GM04503 (cell line): ENCODE measurements around the gene OBI1.
A peak's percentile ranks its signal among the peaks of the same experiment; 100 is the strongest.

Experiments
- DNase-seq: peaks from one replicate; pipeline ENCODE4 v3.0.0-alpha.2; 2012; ENCODE audit warnings: low read depth

Gene OBI1

GRCh38 chr13:78658630-78659449 lies at the start of gene OBI1:
Gene OBI1 (minus strand): TSS chr13:78659155. CDS start chr13:78659120, 35 bp downstream.
- peak; percentile 51 for DNase-seq

- DNase-seq = peak; percentile 3
These were observed 42.4 kb upstream of the OBI1 start for GRCh38 chr13:78701383-78701782.

- DNase-seq = no peak
These were observed 41.4 kb upstream of the OBI1 start for GRCh38 chr13:78700121-78700910.

- DNase-seq = no peak
These were observed 30.1 kb upstream of the OBI1 start for GRCh38 chr13:78689011-78689410.

- DNase-seq = no peak
These were observed 27.5 kb upstream of the OBI1 start for GRCh38 chr13:78686461-78686860.

- no peak for DNase-seq
These were observed 21.8 kb upstream of the OBI1 start for GRCh38 chr13:78680576-78681350.

- DNase-seq = no peak
These were observed 21.2 kb upstream of the OBI1 start for GRCh38 chr13:78680115-78680561.

- DNase-seq = no peak
These were observed 20.4 kb upstream of the OBI1 start for GRCh38 chr13:78679329-78679728.

GRCh38 chr13:78675112-78675511 lies 16.2 kb upstream of the OBI1 start:
- no peak for DNase-seq

- DNase-seq = no peak
These were observed 15.7 kb upstream of the OBI1 start for GRCh38 chr13:78674638-78675037.

GRCh38 chr13:78662467-78662866 lies 3.5 kb upstream of the OBI1 start:
- no peak for DNase-seq

GRCh38 chr13:78660495-78660857 lies 1.5 kb upstream of the OBI1 start:
- DNase-seq = no peak

- no peak for DNase-seq
These were observed 958 bp upstream of the OBI1 start for GRCh38 chr13:78659732-78660494.

GRCh38 chr13:78659450-78659730 lies 435 bp upstream of the OBI1 start:
- DNase-seq = no peak

GRCh38 chr13:78657699-78658629 lies 991 bp downstream of the OBI1 start:
- DNase-seq = no peak

GRCh38 chr13:78655906-78656305 lies 3.0 kb downstream of the OBI1 start:
- DNase-seq = no peak

- no peak for DNase-seq
These were observed 3.9 kb downstream of the OBI1 start for GRCh38 chr13:78655007-78655406.

GRCh38 chr13:78652651-78653050 lies 6.3 kb downstream of the OBI1 start:
- no peak for DNase-seq

GRCh38 chr13:78650717-78651083 lies 8.3 kb downstream of the OBI1 start:
- no peak for DNase-seq

- DNase-seq = no peak
These were observed 8.8 kb downstream of the OBI1 start for GRCh38 chr13:78649997-78650716.
